AG09309 (cell line): Measurements from ENCODE around the gene TSPAN3.

ENCODE experiments used
- DNase-seq: peaks from one replicate; pipeline ENCODE4 v3.0.0-alpha.2; 2010; ENCODE audit warnings: low read depth
- H3K4me3 ChIP-seq: 2 replicates; pipeline ENCODE4 v1.5.1; 2011; ENCODE audit warnings: mild to moderate bottlenecking, low read depth, low read length, moderate library complexity; ENCODE audit not compliant: control insufficient read depth
- CTCF ChIP-seq: IDR thresholded peaks from 2 replicates; pipeline ENCODE4 v1.5.1; 2011; ENCODE audit warnings: mild to moderate bottlenecking, low read depth, low read length, inconsistent platforms; ENCODE audit not compliant: insufficient read depth, control insufficient read depth; ENCODE audit errors: missing control alignments

Gene TSPAN3

GRCh38 chr15:77029166-77030047 lies 41.5 kb downstream of the TSPAN3 start:
- H3K4me3 ChIP-seq = no peak overlapping the region
- no peak for TF ChIP-seq CTCF
- DNase-seq = no peak

GRCh38 chr15:77028451-77029165 lies 42.3 kb downstream of the TSPAN3 start:
- H3K4me3 ChIP-seq = no peak overlapping the region
- TF ChIP-seq CTCF = no peak

GRCh38 chr15:77027697-77028450 lies 43.0 kb downstream of the TSPAN3 start:
- H3K4me3 ChIP-seq = no peak overlapping the region
- no peak for TF ChIP-seq CTCF
- no peak for DNase-seq

More at GRCh38 chr15:77028451-77029165, 42.3 kb downstream of the TSPAN3 start:
- DNase-seq = no peak

- DNase-seq = no peak
- H3K4me3 ChIP-seq = no peak overlapping the region
- TF ChIP-seq CTCF = no peak
Measured at GRCh38 chr15:77027111-77027696, 43.7 kb downstream of the TSPAN3 start.

- no peak overlapping the region for H3K4me3 ChIP-seq
- no peak for TF ChIP-seq CTCF
- DNase-seq = no peak
Measured at GRCh38 chr15:77026501-77027110, 44.3 kb downstream of the TSPAN3 start.
